B cell (primary cell): Measurements from ENCODE around the gene POLD2. TPM values are rescaled to one million over a fixed set of nuclear protein-coding genes. Genes with fewer than 3 reads are reported as not detected.

Experiments used
- ATAC-seq: fragments of 200-7000 bp; cut with Tn5 transposase; one replicate; pipeline ENCODE4 v1.10.0; 2021; ENCODE audit warnings: low read depth, mild to moderate bottlenecking, moderate number of reproducible peaks, moderate library complexity
- CTCF ChIA-PET: fragments of 350-600 bp; sonication (Branson Sonifier 250); formaldehyde crosslinking; loops from one replicate; lab custom pipeline; 2021; ENCODE audit warnings: antibody characterized with exemption, inconsistent platforms; lab: Charles Lee
- POLR2A ChIA-PET: fragments of 350-600 bp; sonication (Branson Sonifier 250); formaldehyde crosslinking; loops from one replicate; lab custom pipeline; 2021; ENCODE audit warnings: antibody characterized with exemption; lab: Charles Lee
- DNase-seq: peaks from one replicate; pipeline ENCODE4 v3.0.0; 2013
- H2AFZ ChIP-seq: 2 replicates; pipeline ENCODE4 v1.6.1; 2012; ENCODE audit warnings: mild to moderate bottlenecking, low read depth, low read length; ENCODE audit not compliant: insufficient read depth, poor library complexity, severe bottlenecking
- H3K27ac ChIP-seq, 2 donors: 1 replicate in 1 of 2; 2 replicates in 1 of 2; pipeline ENCODE4 v1.5.1; 2012 to 2013; ENCODE audit warnings: low read length in 2 of 2, mild to moderate bottlenecking in 2 of 2, moderate library complexity in 1 of 2
- H3K27me3 ChIP-seq, 4 experiments: fragments of 200-600 bp in 1 of 4; sonication (generic) in 1 of 4; replicated peaks in 1 of 4; 1 replicate in 2 of 4; 2 replicates in 2 of 4; pipeline versions ENCODE4 v1.6.1 to v1.7.0; 2013 to 2016; ENCODE audit warnings: low read length in 3 of 4, mild to moderate bottlenecking in 2 of 4, mixed read lengths in 1 of 4, moderate library complexity in 1 of 4; ENCODE audit not compliant: insufficient read depth in 4 of 4, control insufficient read depth in 3 of 4; ENCODE audit errors: control extremely low read depth in 1 of 4
- H3K36me3 ChIP-seq, 2 experiments: replicated peaks in 1 of 2; 1 replicate in 1 of 2; 2 replicates in 1 of 2; pipeline versions ENCODE4 v1.6.1 to v1.7.1; 2013; ENCODE audit warnings: low read length in 1 of 2; ENCODE audit not compliant: insufficient read depth in 2 of 2, control insufficient read depth in 1 of 2; ENCODE audit errors: control extremely low read depth in 1 of 2, extremely low read depth in 1 of 2
- H3K4me1 ChIP-seq, 2 donors: fragments of 200-600 bp in 1 of 2; sonication (generic) in 1 of 2; 1 replicate in 1 of 2; 2 replicates in 1 of 2; pipeline versions ENCODE4 v1.5.1 to v1.6.1; 2013 to 2017; ENCODE audit warnings: low read length in 2 of 2; ENCODE audit not compliant: control insufficient read depth in 2 of 2, insufficient read depth in 2 of 2
- H3K4me2 ChIP-seq: replicated peaks from 2 replicates; pipeline ENCODE3; 2012; ENCODE audit warnings: mild to moderate bottlenecking, low read depth, low read length; ENCODE audit not compliant: poor library complexity, severe bottlenecking
- H3K4me3 ChIP-seq, 5 experiments: fragments of 200-600 bp in 1 of 5; sonication (generic) in 1 of 5; 1 replicate in 3 of 5; 2 replicates in 2 of 5; pipeline versions ENCODE4 v1.5.1 to v1.7.0; 2011 to 2016; ENCODE audit warnings: low read length in 4 of 5, mild to moderate bottlenecking in 4 of 5, low read depth in 2 of 5, control low read depth in 1 of 5, moderate library complexity in 1 of 5; ENCODE audit not compliant: insufficient read depth in 1 of 5; ENCODE audit errors: control extremely low read depth in 1 of 5, extremely low read depth in 1 of 5
- H3K79me2 ChIP-seq: fragments of 200-600 bp; sonication (generic); one replicate; pipeline ENCODE4 v1.6.0; 2016; ENCODE audit warnings: low read length; ENCODE audit not compliant: control insufficient read depth, insufficient read depth
- H3K9ac ChIP-seq: fragments of 200-600 bp; sonication (generic); 2 replicates; pipeline ENCODE4 v1.6.1; 2017; ENCODE audit warnings: mild to moderate bottlenecking, low read length, moderate library complexity
- H3K9me3 ChIP-seq, 3 donors: one replicate each; pipeline versions ENCODE4 v1.6.1 to v1.7.1; 2013; ENCODE audit warnings: low read length in 2 of 3; ENCODE audit not compliant: control insufficient read depth in 2 of 3, insufficient read depth in 1 of 3; ENCODE audit errors: control extremely low read depth in 1 of 3
- H4K20me1 ChIP-seq: 2 replicates; pipeline ENCODE4 v1.6.0; 2012; ENCODE audit warnings: mild to moderate bottlenecking, low read length; ENCODE audit not compliant: insufficient read depth, control insufficient read depth, poor library complexity, severe bottlenecking
- H3K27ac Mint-ChIP-seq: one replicate; pipeline ENCODE4 v1.8.0; 2021; ENCODE audit warnings: mixed read lengths
- H3K27me3 Mint-ChIP-seq: one replicate; pipeline ENCODE4 v1.8.0; 2021; ENCODE audit warnings: mixed read lengths
- H3K4me1 Mint-ChIP-seq: one replicate; pipeline ENCODE4 v1.8.0; 2021; ENCODE audit warnings: mixed read lengths
- H3K4me3 Mint-ChIP-seq: one replicate; pipeline ENCODE4 v1.8.0; 2021; ENCODE audit warnings: mixed read lengths
- H3K9me3 Mint-ChIP-seq: one replicate; pipeline ENCODE4 v1.8.0; 2022; ENCODE audit warnings: mixed read lengths; ENCODE audit not compliant: insufficient read depth
- EZH2 ChIP-seq: IDR thresholded peaks from 2 replicates; pipeline ENCODE4 v1.6.1; 2012; ENCODE audit warnings: borderline replicate concordance, low read depth, mild to moderate bottlenecking, moderate library complexity, low read length; ENCODE audit not compliant: insufficient read depth, poor library complexity, severe bottlenecking
- WGBS: methylation state at CpG from one replicate; pipeline ENCODE4 v1.1.5; 2013; ENCODE audit warnings: missing lambda C conversion rate; ENCODE audit not compliant: insufficient coverage; 5-methylcytosine and 5-hydroxymethylcytosine counted together
- intact Hi-C: fragments of 100-400 bp; cut with micrococcal nuclease; formaldehyde crosslinking; loops from one replicate; pipeline ENCODE4 v1.10.0; 2022
- polyA plus RNA-seq: library from polyadenylated mRNA; depleted of rRNA; stranded (reverse); fragments of >200 nt; gene quantifications from 2 replicates; pipeline ENCODE4 v1.2.3, GENCODE V29; 2012
- total RNA-seq, 2 donors: library from RNA; stranded (reverse); fragments of 120-200 nt in 1 of 2; gene quantifications; 1 replicate in 1 of 2; 2 replicates in 1 of 2; pipeline versions ENCODE4 v1.2.3 to v1.2.4, GENCODE V29; 2013 to 2022
- TF ChIP-seq, protein P1 (sequence below): fragments of 200-600 bp; IDR thresholded peaks from one replicate; pipeline ENCODE4 v1.8.0; 2022; ENCODE audit warnings: antibody characterized with exemption, mild to moderate bottlenecking

Gene POLD2
- total and polyA plus RNA-seq, 2 donors (not counting 1 experiment from before 2014, with no cell fraction given), result 73.6 to 86.7 TPM

DNA sequence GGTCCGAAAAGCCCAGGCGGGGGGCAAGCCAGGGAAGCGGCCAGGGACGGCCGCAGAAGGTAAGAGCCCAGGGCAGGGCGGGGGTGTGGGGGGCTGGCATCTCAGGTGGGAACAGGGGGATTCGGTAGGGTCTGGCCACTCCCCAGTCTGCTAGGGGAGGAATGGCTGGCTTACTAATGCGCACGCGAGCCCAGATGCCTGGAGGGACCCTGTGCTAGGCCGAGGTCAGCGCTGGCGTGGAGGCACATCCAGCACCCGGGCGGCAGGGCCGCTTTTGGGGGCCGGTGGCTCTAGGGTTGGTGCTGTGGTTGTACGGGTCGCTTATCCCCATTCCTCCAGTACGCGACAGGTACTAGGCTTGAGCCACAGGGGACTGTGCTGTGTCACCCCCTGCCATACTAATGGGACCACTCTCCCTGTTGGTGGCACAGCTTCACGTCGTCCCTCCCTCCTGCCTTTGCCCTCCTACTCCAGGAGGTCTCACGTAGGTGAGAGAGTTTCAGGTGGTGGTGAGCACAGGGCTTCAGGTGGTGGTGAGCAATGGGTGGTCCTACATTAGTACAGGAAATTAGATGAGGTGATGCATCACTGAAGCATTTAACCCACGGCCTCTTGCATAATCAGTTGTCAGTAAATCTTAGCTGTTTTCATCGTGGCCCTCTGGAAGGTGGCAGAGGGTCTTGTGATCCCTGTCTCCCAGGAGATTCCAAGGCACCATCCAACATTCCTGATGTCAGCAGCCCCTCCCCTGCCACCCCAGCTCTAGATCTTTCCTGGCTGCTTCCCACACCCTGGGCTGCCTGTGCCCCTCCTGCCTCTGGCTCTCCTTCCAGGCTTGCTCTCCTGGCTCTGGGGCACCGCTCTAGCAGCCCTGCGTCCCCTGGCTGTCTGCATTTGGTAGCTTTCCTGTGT lies 18.2 kb downstream of the POLD2 start:
- DNase-seq (peak; percentile 57), ATAC-seq (peak; percentile 32)
- Histone ChIP-seq H3K4me1 (peaks cover 37 to 56% of the 10 kb centered on the region in 2 donors), H3K4me3 (peak overlapping the region; percentile 44 to 60 (median 55)), H3K27me3 (peaks cover 0 to 11% (median 2%) of the 10 kb centered on the region in 4 experiments), H3K9ac (peak overlapping the region; percentile 71), H3K79me2 (peaks cover 9% of the 10 kb centered on the region), H3K4me2 (peak overlapping the region; percentile 99), H3K9me3 (peaks cover 0 to 3% (median 0%) of the 10 kb centered on the region in 3 donors), H3K27ac (peak overlapping the region in 1 of 2 donors; percentile 64), H4K20me1 (no peaks in the 10 kb centered on the region), H2AFZ (peak overlapping the region; percentile 87), H3K36me3 (peaks cover 0 to 6% of the 10 kb centered on the region in 2 experiments)
- WGBS, result 39% methylated on average over 15 of the region's 28 CpGs
- H3K27me3 Mint-ChIP-seq, result no peaks in the 10 kb centered on the region
- ChIA-PET CTCF (interaction anchor here (0.6 to 1.4 kb wide), 4 partner anchors 18 to 85 kb away, joined by 3 to 6 read pairs (median 4); partner anchors contain the start of gene POLD2), POLR2A (interaction anchor here (0.7 to 1.6 kb wide), 3 partner anchors 18 to 96 kb away, joined by 3 to 7 read pairs (median 5); partner anchors contain the start of gene POLD2)
- TF ChIP-seq, protein P1, sequence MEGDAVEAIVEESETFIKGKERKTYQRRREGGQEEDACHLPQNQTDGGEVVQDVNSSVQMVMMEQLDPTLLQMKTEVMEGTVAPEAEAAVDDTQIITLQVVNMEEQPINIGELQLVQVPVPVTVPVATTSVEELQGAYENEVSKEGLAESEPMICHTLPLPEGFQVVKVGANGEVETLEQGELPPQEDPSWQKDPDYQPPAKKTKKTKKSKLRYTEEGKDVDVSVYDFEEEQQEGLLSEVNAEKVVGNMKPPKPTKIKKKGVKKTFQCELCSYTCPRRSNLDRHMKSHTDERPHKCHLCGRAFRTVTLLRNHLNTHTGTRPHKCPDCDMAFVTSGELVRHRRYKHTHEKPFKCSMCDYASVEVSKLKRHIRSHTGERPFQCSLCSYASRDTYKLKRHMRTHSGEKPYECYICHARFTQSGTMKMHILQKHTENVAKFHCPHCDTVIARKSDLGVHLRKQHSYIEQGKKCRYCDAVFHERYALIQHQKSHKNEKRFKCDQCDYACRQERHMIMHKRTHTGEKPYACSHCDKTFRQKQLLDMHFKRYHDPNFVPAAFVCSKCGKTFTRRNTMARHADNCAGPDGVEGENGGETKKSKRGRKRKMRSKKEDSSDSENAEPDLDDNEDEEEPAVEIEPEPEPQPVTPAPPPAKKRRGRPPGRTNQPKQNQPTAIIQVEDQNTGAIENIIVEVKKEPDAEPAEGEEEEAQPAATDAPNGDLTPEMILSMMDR, result no peak
- no peak for TF ChIP-seq EZH2
- peaks cover 51% of the 10 kb centered on the region for H3K4me1 Mint-ChIP-seq
- peak overlapping the region; percentile 90 for H3K4me3 Mint-ChIP-seq
- intact Hi-C loops, result loop anchor here (1.0 kb wide), 1 partner anchor 18 kb away; the partner anchor contains the start of gene POLD2
- H3K27ac Mint-ChIP-seq, result peak overlapping the region; percentile 76
- no peaks in the 10 kb centered on the region for H3K9me3 Mint-ChIP-seq
